HG02610 (cell line): ENCODE results near the gene MKI67.

Experiments used
- ATAC-seq: cut with Tn5 transposase; IDR thresholded peaks from one replicate; pipeline ENCODE4 v1.9.1; 2021; ENCODE audit warnings: mild to moderate bottlenecking, moderate library complexity; ENCODE audit not compliant: unreplicated experiment

MKI67 gene

DNA sequence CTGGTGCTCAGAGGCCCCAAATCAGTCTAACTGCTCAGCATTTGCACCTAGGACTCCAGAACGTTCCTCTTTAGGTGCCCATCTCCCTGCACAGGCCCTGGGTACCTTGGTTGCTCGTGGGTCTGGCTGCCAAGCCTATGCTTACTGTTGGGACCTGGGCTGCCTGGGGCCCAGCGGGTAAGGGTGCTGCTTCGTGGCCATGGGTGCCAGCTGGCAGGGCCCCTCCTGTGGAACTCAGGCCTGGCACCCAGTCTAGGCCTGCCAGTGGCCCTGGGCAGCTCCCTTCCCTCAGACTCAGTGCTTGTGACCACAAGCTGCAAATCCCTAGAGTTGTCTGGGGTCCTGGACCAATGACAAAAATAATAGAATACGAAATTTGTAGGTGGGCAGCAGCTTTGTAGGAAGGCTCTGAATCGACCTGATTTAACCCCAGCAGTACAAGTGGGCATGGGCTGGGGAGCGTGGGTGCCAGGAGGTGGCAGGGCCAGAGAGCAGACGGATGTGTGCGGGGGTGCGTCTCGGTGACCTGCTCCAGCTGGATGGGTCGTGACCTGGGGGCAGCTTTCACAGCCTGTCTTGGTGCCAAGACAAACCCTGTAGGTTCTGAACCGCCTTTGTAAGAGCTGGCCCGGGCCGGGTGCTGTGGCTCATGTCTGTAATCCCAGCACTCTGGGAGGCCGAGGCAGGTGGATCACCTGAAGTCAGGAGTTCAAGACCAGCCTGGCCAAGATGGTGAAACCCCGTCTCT, 69.7 kb downstream of the MKI67 start:
- ATAC-seq = no peak

DNA sequence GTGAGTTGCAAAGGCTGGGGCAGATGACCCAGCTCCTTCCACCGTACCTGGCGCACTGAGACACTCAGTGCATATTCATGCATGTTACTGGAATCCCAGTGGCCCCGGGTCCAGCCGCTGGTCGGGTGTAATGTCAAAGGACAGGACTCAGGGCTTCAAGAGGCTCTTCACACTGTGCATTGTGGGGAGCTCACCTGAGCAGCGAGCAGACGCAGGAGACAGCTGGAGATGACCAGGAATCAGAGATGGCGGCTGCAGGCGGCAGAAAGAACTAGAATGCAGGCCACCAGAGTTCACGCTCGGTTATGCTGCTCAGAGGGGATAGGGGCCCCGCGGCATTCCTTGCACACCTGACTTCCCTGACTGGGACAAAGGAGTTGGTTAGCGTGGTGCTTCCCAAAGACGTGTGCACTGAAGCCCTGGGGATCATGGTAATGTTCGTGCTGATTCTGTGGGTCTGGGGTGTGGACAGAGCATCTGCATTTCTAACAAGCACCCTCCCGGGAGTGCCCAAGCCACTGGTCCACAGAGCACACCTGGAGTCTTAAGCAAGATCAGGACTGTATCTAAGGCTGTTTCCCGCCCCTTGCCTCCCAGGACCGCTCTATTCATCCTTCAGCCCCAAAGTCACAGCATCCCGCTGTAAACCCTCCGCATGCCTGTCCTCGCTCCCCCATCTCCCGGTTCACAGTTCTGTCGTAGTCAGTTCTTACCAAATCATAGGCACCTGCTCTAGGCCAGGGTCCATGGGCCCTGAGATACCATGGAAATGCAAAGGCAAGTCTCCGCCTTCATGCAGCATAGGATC, 71.0 kb downstream of the MKI67 start:
- ATAC-seq = no peak

DNA sequence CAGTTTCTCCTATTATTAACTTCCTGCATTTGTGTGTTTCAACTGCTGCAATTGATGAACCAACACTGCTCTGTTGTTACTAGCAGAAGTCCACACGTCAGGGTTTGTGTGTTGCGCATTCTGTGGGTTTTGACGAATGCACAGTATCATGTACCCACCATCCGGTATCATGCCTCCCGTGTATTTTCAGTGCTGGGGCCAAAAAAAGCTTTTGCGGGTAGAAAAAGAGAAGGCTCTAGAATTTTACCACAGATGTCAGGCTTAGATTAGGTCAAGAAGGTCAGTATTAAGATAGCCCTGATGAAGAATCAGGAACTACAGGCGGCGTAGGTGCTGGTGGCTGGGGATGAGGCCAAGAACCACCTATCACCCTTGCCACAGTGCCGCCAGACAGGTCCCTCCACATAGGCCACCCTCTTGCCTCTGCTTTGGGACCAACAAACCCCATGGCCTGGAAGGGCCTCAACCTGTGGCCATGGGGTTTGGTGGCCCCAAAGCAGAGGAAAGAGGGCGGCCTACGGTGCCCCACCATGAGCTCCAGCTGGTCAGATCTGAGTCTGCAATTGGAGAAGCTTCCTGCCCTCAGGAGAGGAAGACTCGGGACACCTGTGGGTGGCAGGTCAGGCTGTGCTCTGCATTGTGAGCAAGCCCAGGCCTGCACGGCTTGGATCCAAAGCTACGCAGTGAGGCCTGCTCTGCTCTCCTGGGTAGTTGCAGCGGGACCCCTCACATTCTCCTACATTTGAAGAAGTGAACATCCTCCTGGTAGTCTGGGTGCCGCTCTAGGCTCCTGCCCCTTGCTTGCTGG, 71.9 kb downstream of the MKI67 start:
- ATAC-seq = no peak

DNA sequence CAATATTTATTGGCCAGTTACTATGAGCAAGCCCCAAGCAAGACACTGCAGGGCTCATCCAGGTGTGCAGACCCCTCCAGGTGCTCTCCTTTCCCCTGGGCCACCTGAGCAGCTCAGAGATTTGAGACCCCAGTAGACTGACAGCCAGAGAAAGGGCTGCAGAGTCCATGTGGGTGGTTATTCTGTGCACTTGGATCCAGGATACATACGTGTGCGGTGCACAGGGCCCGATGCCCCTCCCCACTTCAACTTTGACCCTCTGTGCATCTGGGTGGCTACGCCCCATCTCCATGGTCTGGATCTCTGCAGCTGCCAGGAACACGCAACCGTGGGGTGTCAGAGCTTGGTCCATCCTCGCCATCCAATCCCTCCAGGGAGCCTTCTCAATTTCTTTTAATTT, 72.9 kb downstream of the MKI67 start:
- ATAC-seq = no peak

DNA sequence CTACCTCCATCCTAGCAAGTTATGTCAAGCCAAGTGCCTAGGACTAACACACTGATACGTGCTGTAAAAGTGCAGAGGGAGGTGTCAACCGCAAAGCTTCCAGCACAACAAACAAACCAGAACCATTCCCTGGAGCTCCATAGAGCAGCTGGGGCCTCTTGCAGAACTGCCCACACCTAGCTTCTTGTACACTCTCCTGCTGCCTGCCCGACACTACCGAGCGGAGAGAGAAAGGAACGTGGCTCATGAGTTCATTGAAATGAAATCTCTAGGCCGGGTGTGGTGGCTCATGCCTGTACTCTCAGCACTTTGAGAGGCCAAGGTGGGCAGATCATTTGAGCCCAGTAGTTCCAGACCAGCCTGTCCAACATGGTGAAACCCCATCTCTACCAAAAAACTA, 73.5 kb downstream of the MKI67 start:
- ATAC-seq = no peak

DNA sequence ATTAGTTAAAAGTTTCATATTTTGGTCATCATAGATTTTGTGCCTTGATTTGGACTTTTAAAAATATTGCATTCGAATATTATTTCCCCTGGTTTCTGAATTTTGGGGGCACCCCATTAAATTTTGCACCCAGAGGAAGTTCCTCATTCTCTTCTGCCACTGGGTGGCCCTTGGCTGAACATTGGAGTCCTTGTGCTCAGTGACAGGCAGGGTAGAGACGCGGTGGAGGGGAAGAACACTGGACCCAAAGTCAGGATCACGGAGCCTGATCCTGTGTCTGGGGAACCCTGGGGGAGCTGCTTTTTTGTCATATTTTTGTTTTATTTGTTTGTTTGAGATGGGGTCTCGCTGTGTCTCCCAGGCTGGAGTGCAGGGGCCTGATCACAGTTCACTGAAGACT, 74.7 kb downstream of the MKI67 start:
- no peak for ATAC-seq

DNA sequence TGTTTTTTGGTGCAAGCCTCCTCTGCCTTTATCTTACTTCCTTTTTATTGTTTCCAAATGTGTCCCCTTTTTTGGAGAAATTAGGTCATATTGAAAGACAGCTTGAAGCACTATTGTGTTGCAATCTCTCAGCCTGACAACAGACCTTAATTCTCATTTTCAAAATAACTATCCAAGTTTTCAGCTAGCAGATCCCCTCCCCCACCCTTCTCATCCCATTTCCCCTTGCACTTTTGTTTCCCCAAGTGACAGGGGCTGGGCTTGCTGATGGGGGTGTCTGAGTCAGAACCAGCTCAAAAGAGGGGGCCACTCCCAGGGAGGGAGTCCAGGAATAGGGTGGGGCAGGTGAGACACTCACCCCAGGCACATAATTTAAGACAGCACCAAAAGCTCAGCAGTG, 75.3 kb downstream of the MKI67 start:
- no peak for ATAC-seq

DNA sequence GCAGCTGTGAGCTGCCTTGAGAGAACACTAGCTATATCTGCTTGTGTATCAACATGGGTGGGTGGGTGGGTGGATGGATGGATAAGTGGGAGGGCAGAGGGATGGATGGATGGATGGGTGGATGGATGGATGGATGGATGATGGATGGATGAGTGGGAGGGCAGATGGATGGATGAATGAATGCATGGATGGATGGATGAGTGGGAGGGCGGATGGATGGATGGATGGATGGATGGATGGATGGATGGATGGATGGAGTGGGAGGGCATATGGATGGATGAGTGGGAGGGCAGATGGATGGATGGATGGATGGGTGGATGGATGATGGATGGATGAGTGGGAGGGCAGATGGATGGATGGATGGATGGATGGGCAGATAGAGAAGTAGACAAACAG, 76.1 kb downstream of the MKI67 start:
- no peak for ATAC-seq

DNA sequence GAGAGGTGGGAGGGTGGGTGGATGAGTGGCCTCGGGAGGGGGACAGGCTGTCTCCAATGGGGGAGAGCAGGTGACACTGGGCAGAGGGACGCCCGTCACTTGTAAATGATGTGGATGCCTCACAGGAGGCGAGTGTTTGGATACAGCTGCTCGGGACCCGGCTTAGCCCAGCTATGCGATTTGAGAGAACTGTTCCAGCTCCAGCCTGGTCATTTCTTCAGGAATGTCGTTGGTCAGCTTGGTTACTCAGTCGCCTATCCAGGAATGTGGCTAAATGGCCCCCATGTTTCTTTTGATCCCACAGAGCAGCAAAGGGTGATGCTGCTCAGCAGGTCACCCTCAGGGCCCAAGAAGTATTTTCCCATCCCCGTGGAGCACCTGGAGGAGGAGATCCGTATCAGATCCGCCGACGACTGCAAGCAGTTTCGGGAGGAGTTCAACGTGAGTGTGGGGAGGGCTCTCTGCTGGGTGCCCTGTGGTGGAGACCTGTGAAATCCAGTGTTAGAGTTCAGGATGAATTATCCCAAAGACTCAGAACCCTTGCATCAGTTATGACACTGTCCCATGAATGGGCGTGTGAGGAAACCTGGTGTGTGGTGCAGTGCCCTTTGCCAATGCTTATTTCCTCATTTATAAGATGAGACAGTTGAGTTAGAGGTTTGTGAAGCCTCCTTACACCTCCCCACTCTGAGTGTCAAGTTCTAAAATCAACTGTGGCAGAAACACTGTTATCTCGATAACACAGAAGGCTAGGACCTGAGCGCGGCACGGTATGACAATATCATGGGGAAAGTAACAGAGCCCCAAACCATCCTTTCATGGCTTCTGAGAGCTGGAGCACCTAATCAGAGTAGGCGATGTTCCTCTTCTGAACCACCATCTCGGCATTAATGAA, 76.8 kb downstream of the MKI67 start:
- no peak for ATAC-seq

DNA sequence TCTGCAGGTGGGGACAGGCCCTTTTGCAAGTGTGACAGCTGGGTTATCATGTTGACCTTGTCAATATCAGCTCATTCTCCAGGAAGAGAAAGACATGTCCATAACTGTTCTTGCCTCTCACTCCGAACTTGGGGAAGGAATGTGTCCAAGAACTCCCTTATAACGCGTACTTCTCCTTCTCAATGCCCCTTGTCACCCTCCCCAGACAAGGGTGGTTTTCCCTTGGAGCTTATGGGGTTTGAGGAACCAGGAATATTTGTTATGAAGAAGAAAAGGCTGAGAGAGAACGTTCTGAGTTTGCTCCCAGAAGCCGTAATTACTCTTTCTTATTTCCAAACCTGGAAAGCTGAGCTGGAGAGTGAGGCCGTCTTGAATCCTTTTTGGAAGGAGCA, 77.4 kb downstream of the MKI67 start:
- ATAC-seq = no peak

DNA sequence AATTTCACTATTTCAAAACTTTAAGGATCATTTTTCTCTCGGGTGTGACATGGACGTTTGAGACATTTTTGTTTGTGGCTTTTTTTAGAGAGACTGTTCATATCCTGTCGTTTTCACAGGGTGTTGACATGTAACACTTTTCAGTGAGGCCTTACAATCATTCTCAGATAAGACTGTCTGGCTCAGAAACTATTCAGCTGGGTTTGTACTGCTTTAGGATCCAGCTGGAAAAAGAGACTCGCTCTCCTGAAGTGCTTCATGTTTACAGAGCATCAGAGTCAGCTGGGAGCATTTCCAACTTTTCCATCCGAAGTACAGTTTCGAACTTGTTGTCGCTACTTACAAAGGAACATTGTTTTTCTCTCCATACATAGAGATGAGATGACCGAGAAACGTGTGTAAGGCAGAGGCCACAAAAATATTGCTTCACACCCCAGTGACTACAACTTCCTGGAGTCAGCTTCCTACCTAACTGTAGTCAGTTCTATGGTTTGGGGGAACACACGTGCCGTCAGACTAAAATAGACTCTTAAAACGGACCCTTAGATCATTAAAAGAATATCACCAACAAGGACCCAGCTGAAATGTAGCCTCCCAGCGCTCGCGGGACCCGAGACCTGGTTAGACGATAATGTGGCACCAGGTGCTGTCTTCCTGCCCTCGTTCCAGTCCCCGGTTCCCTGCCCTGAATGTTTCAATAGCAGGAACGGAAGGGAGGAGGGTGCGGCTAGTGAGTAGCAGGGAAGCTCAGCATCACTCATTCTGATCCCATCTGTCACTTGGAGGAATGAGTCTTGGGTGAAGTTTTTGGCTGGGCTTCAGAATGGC, 78.0 kb downstream of the MKI67 start:
- ATAC-seq = no peak

DNA sequence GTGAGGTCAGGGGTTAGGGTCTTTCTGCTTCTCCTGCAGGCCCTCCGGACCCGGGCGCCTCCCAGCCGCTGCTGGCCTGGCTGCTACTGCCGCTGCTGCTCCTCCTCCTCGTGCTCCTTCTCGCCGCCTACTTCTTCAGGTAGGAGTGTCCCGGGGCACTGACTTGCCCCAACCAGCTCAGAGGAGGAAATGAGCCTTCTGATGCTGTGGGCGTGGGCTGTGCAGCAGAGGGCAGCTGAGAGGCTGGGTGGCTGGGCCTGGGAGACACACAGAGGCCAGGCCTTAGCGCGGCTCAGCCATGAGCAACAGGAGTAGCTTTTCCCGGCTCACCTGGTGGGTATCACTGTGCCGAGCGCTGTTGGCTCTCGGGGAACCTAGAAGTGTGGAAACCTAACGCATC, 78.9 kb downstream of the MKI67 start:
- ATAC-seq = peak; percentile 97

DNA sequence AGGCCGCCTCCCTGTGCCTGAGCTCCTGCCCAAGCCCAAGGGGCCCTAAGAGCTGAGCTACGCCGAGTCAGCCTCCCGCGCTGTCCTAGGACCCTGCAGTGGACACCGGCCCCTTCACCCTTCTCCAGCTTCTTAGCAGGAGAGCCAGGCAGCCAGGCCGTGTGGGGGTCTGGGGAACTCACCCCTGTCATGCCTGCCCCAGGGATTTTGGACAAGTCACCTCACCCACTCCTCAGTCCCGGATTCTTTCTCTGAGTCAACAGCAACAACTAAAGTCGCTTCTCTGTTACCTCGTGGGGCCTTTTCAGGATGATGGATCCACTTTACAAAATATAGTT, 79.3 kb downstream of the MKI67 start:
- peak; percentile 0 for ATAC-seq
